HG03045 (cell line): Measurements from ENCODE around the gene EXOC3L1.

Experiments
- ATAC-seq: cut with Tn5 transposase; IDR thresholded peaks from one replicate; pipeline ENCODE4 v1.9.1; 2021; ENCODE audit warnings: mild to moderate bottlenecking, moderate library complexity; ENCODE audit not compliant: unreplicated experiment

The EXOC3L1 gene

GRCh38 chr16:67183627-67184452 is 6.1 kb downstream of the EXOC3L1 start, which contains the start of gene MATCAP1:
TSS of gene MATCAP1 (minus strand) at chr16:67183963. CDS start at chr16:67180610, 3,353 bp downstream.
- peak; percentile 90 for ATAC-seq

GRCh38 chr16:67183284-67183626 is 6.7 kb downstream of the EXOC3L1 start:
- ATAC-seq = no peak

- no peak for ATAC-seq
Observed at GRCh38 chr16:67182288-67182687, 7.6 kb downstream of the EXOC3L1 start.

GRCh38 chr16:67181346-67181745 is 8.6 kb downstream of the EXOC3L1 start:
- no peak for ATAC-seq

- no peak for ATAC-seq
Observed at GRCh38 chr16:67180166-67180565, 9.8 kb downstream of the EXOC3L1 start.

GRCh38 chr16:67179421-67180080 is 10.4 kb downstream of the EXOC3L1 start:
- ATAC-seq = no peak

- no peak for ATAC-seq
Observed at GRCh38 chr16:67177743-67178699, 11.9 kb downstream of the EXOC3L1 start.

- ATAC-seq = no peak
Observed at GRCh38 chr16:67176662-67177061, 13.3 kb downstream of the EXOC3L1 start.

- no peak for ATAC-seq
Observed at GRCh38 chr16:67174706-67175231, 15.2 kb downstream of the EXOC3L1 start.

GRCh38 chr16:67173808-67174705 is 15.9 kb downstream of the EXOC3L1 start:
- peak; percentile 26 for ATAC-seq

GRCh38 chr16:67173323-67173722 is 16.6 kb downstream of the EXOC3L1 start:
- ATAC-seq = no peak

- peak; percentile 8 for ATAC-seq
Observed at GRCh38 chr16:67170949-67171649, 18.8 kb downstream of the EXOC3L1 start.

GRCh38 chr16:67170168-67170948 is 19.6 kb downstream of the EXOC3L1 start, which contains the start of gene NOL3:
TSS of gene NOL3 (plus strand) at chr16:67170538.
- peak; percentile 52 for ATAC-seq

GRCh38 chr16:67169642-67170167 is 20.2 kb downstream of the EXOC3L1 start:
- ATAC-seq = no peak

- ATAC-seq = no peak
Observed at GRCh38 chr16:67169011-67169451, 20.9 kb downstream of the EXOC3L1 start.

GRCh38 chr16:67167588-67167987 is 22.3 kb downstream of the EXOC3L1 start:
- ATAC-seq = no peak

GRCh38 chr16:67166598-67167168 is 23.3 kb downstream of the EXOC3L1 start:
- ATAC-seq = no peak

- no peak for ATAC-seq
Observed at GRCh38 chr16:67166110-67166547, 23.8 kb downstream of the EXOC3L1 start.
